Type B pancreatic cell (in vitro differentiated cells): ENCODE data around the gene TESMIN. TPM values are rescaled to one million over a fixed set of nuclear protein-coding genes. Genes with fewer than 3 reads are reported as not detected.

Experiments used
- DNase-seq: peaks from one replicate; pipeline ENCODE4 v3.0.0; 2021; ENCODE audit warnings: mixed read lengths; ENCODE audit not compliant: unreplicated experiment; ENCODE audit errors: extremely low spot score
- H3K27ac Mint-ChIP-seq: 2 replicates; pipeline ENCODE4 v1.8.0; 2021; ENCODE audit warnings: mild to moderate bottlenecking, mixed read lengths
- H3K27me3 Mint-ChIP-seq: 2 replicates; pipeline ENCODE4 v1.8.0; 2021; ENCODE audit warnings: mixed read lengths
- H3K36me3 Mint-ChIP-seq: 2 replicates; pipeline ENCODE4 v1.8.0; 2021; ENCODE audit warnings: mixed read lengths
- H3K4me1 Mint-ChIP-seq: one replicate; pipeline ENCODE4 v1.8.0; 2021; ENCODE audit warnings: mixed read lengths; ENCODE audit not compliant: unreplicated experiment
- H3K4me3 Mint-ChIP-seq: 2 replicates; pipeline ENCODE4 v1.8.0; 2021; ENCODE audit warnings: mild to moderate bottlenecking, mixed read lengths
- H3K9me3 Mint-ChIP-seq: 2 replicates; pipeline ENCODE4 v1.8.0; 2021; ENCODE audit warnings: mixed read lengths
- CTCF ChIP-seq: fragments of 200-600 bp; sonication (generic); conservative IDR thresholded peaks from 2 replicates; pipeline ENCODE4 v1.5.0; 2021; ENCODE audit warnings: antibody characterized with exemption, mild to moderate bottlenecking
- total RNA-seq: library from RNA; stranded (reverse); gene quantifications from 2 replicates; pipeline ENCODE4 v1.2.1, GENCODE V29; 2021; ENCODE audit warnings: low replicate concordance

TESMIN gene
- total RNA-seq, 1 donor from 2014 or later, result 6.7 TPM

- peaks cover 10% of the 10 kb centered on the region for H3K4me1 Mint-ChIP-seq
Measured at GRCh38 chr11:68690671-68691401, 60.5 kb downstream of the TESMIN start.

GRCh38 chr11:68689737-68690625 is 61.3 kb downstream of the TESMIN start:
- TF ChIP-seq CTCF, result no peak
- Mint-ChIP-seq H3K36me3 (no peaks in the 10 kb centered on the region), H3K4me1 (peaks cover 10% of the 10 kb centered on the region), H3K4me3 (no peak overlapping the region), H3K27ac (no peak overlapping the region), H3K27me3 (peaks cover 78% of the 10 kb centered on the region), H3K9me3 (no peaks in the 10 kb centered on the region)
- DNase-seq, result no peak

More at GRCh38 chr11:68690671-68691401, 60.5 kb downstream of the TESMIN start:
- no peaks in the 10 kb centered on the region for H3K9me3 Mint-ChIP-seq
- H3K4me3 Mint-ChIP-seq, result no peak overlapping the region
- H3K27ac Mint-ChIP-seq, result no peak overlapping the region
- H3K27me3 Mint-ChIP-seq, result peaks cover 72% of the 10 kb centered on the region
- H3K36me3 Mint-ChIP-seq, result no peaks in the 10 kb centered on the region
- no peak for DNase-seq
- no peak for TF ChIP-seq CTCF

GRCh38 chr11:68688881-68689280 is 62.4 kb downstream of the TESMIN start:
- Mint-ChIP-seq H3K4me1 (peaks cover 10% of the 10 kb centered on the region), H3K27ac (no peak overlapping the region), H3K4me3 (no peak overlapping the region), H3K36me3 (no peaks in the 10 kb centered on the region), H3K27me3 (peaks cover 70% of the 10 kb centered on the region), H3K9me3 (no peaks in the 10 kb centered on the region)
- DNase-seq, result no peak
- TF ChIP-seq CTCF, result no peak

GRCh38 chr11:68687986-68688385 is 63.3 kb downstream of the TESMIN start:
- H3K27me3 Mint-ChIP-seq, result peaks cover 74% of the 10 kb centered on the region
- no peaks in the 10 kb centered on the region for H3K36me3 Mint-ChIP-seq

GRCh38 chr11:68687311-68687710 is 64.0 kb downstream of the TESMIN start:
- H3K27ac Mint-ChIP-seq, result no peak overlapping the region
- no peak for TF ChIP-seq CTCF
- peaks cover 81% of the 10 kb centered on the region for H3K27me3 Mint-ChIP-seq
- peak overlapping the region; percentile 8 for H3K4me3 Mint-ChIP-seq
- no peak for DNase-seq
- no peaks in the 10 kb centered on the region for H3K9me3 Mint-ChIP-seq
- peaks cover 10% of the 10 kb centered on the region for H3K4me1 Mint-ChIP-seq
- no peaks in the 10 kb centered on the region for H3K36me3 Mint-ChIP-seq

More at GRCh38 chr11:68687986-68688385, 63.3 kb downstream of the TESMIN start:
- no peak overlapping the region for H3K27ac Mint-ChIP-seq
- no peak for DNase-seq
- H3K4me3 Mint-ChIP-seq, result no peak overlapping the region
- no peak for TF ChIP-seq CTCF
- peaks cover 10% of the 10 kb centered on the region for H3K4me1 Mint-ChIP-seq
- no peaks in the 10 kb centered on the region for H3K9me3 Mint-ChIP-seq
